VCaP (cell line): Measurements from ENCODE around the gene JARID2.

Source experiments
- H3K27ac ChIP-seq: fragments of 450-650 bp; 2 replicates; pipeline ENCODE4 v1.5.1; 2017
- TF ChIP-seq, protein P1 (sequence below): fragments of 450-650 bp; conservative IDR thresholded peaks from 2 replicates; pipeline ENCODE4 v1.5.1; 2017; ENCODE audit warnings: mild to moderate bottlenecking, moderate library complexity

JARID2 gene

DNA sequence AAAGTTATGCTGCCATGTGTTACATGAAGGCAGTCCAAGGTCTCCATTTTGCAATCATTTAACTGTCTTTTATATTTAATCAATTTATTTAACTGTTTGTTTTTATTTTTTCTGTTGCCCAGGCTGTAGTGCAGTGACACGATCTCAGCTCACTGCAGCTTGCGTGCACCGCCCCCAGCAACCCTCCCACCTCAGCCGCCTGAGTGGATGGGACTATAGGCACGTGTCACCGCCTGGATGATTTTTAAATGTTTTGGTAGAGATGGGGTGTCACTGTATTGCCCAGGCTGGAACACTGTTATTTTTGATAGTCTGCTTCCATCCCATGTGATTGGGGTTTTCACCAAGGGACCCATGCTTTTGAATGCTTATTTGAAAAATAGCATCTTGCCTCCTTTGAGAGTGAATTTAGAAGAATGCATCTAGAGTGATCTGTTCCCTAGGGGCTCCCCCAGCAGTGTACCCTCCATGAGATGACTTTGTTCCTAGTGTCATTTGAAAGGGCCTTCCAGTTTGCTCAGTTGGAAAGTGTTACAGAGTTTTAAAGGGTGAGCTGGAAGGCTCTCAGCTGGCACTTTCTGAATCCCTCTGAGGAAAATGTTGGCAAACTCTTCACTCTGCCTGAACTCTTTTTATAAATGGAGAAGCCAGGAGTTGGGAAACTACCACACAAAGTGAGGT, 143.4 kb downstream of the JARID2 start:
- TF ChIP-seq, protein P1, sequence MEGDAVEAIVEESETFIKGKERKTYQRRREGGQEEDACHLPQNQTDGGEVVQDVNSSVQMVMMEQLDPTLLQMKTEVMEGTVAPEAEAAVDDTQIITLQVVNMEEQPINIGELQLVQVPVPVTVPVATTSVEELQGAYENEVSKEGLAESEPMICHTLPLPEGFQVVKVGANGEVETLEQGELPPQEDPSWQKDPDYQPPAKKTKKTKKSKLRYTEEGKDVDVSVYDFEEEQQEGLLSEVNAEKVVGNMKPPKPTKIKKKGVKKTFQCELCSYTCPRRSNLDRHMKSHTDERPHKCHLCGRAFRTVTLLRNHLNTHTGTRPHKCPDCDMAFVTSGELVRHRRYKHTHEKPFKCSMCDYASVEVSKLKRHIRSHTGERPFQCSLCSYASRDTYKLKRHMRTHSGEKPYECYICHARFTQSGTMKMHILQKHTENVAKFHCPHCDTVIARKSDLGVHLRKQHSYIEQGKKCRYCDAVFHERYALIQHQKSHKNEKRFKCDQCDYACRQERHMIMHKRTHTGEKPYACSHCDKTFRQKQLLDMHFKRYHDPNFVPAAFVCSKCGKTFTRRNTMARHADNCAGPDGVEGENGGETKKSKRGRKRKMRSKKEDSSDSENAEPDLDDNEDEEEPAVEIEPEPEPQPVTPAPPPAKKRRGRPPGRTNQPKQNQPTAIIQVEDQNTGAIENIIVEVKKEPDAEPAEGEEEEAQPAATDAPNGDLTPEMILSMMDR: no peak
- no peak overlapping the region for H3K27ac ChIP-seq

- TF ChIP-seq, protein P1: 0 out of 2 replicates have a peak, but pooled peaks have one; percentile 23
- H3K27ac ChIP-seq: no peak overlapping the region
Observed at GRCh38 chr6:15389765-15390723, 144.2 kb downstream of the JARID2 start.

GRCh38 chr6:15391500-15391899, 145.6 kb downstream of the JARID2 start:
- TF ChIP-seq, protein P1: no peak
- H3K27ac ChIP-seq: peak overlapping the region; percentile 30

- TF ChIP-seq, protein P1: no peak
- peak overlapping the region; percentile 30 for H3K27ac ChIP-seq
Observed at GRCh38 chr6:15392182-15392581, 146.3 kb downstream of the JARID2 start.

DNA sequence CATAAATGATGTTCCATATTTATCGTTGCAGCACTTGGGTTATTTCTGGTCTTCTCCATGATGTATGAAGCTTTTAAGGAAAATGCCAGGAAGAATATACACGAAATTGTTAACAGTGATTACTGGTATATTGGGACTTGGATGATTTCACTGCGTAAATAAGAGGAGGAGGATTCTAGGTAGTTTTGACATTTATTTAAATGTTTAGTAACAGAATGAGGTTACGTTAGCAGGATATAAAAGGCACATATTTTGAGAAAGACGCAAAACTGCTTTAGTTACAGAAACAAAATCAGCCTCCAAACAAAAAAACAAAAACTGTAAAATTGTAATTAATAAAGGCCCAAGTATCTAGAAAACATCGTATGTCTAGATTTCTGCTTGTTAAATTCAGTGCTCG, 147.7 kb downstream of the JARID2 start:
- TF ChIP-seq, protein P1: no peak
- H3K27ac ChIP-seq: no peak overlapping the region

DNA sequence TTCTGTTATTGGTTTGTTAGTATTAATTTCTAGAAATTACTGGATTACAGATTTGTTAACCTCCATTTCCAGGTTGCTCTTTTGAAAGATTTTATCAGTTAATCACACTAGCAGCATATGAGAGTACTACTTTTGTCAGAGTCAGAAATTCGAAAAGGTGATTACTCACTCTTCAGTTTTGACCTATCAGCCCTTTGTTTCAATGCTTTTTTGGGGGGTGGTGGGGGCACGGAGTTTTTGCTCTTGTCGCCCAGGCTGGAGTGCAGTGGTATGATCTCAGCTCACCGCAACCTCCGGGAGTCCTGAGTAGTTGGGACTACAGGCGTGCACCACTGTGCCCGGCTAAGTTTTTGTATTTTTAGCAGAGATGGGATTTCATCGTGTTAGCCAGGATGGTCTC, 149.2 kb downstream of the JARID2 start:
- no peak overlapping the region for H3K27ac ChIP-seq
- TF ChIP-seq, protein P1: no peak

DNA sequence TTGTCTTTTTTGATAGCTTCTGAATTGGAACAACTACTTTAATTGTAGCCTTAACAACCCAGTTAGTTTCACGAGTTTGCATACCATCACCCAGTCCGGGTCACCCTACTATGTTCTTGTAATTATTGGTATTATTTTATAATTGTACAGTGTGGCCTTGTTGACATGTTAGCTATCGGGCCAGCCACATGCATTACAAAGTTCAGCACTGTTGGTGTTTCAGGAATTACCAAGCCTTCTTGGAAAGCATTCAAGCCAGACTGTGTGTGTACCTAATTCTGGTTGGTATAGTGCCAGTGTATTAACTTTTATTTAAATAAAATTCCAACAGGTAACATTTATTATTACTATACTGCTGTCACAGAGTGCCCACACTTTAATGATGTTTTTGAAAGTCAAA, 150.9 kb downstream of the JARID2 start:
- TF ChIP-seq, protein P1: no peak
- peak overlapping the region; percentile 20; the same call in 1 of the 2 replicates for H3K27ac ChIP-seq
